ENCODE results near the gene MC1R. TPM values are rescaled to one million over a fixed set of nuclear protein-coding genes. Genes with fewer than 3 reads are reported as not detected.

Gene MC1R
- total RNA-seq, 1 experiment from 2014 or later: 12.2 TPM

DNA sequence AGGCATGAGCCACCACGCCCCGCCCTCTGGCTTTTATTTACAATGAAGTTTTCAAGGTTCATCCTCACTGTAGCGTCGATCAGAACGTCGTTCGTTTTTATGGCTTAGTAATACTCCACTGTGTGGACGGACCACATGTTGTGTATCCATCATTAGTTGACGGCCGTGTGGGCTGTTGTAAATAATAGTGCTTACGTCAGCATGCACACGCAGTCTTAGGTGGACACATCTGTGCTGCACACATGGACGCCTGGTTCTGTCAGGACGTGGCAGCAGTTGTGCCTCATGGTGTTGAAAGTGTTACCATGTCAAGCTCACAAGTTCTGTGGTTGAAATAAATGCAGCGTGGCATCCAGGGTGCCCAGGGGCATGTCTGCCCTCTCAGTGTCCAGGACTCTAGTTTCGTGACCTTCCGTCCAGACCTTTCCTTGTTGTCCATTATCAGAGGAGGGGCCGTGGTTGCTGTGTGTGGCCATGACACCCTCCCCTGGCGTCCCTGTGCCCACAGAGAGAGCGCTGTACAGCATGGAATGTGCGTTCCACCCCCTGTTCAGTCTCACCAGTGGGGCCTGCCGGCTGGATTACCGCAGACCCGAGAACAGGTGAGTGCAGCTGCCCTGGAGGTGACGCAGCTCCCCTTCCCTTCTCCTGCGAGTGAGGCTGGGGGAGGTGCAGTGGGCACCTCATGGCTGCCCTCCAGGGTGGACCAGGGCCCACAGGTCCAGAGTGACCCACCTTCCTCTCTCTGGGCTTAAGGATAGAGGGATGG, 23.0 kb upstream of the MC1R start:
- ChIA-PET POLR2A (interaction anchor here (0.7 kb wide), 1 partner anchor 27 kb away, joined by 3 read pairs; the partner anchor contains the start of gene TUBB3), CTCF (no interaction called here), RAD21 (ENCODE audit: low non-redundant PET in 1 of 2, low total read pairs in 2 of 2, uncharacterized antibody in 2 of 2, unreplicated experiment in 2 of 2) (no interaction called here)
- TF ChIP-seq FOSL1 (IDR thresholded peaks at IDR 0.05; ENCODE audit: low read depth) (no peak), POLR2AphosphoS5 (IDR thresholded peaks at IDR 0.05; ENCODE audit: low read depth, low read length) (peak; percentile 8; the same call in 1 of the 2 replicates)
- BruUV-seq (replicated peaks): no TSS peak
- intact Hi-C loops (cut with micrococcal nuclease): no loop called here
- no peak overlapping the region for H3K4me2 ChIP-seq (ENCODE audit: low read length)
- H4K20me1 ChIP-seq (ENCODE audit: insufficient read depth): no peaks in the 10 kb centered on the region
- H3K36me3 ChIP-seq (ENCODE audit: control insufficient read depth in 1 of 2, insufficient read depth in 2 of 2, low read length in 2 of 2): peaks cover 58 to 81% of the 10 kb centered on the region in 2 experiments
- no peak overlapping the region for H3K9ac ChIP-seq (ENCODE audit: low read length)
- no peak overlapping the region for H3K27ac ChIP-seq (ENCODE audit: low read depth, low read length)
- H3K4me3 ChIP-seq (replicated peaks in 1 of 2; ENCODE audit: low read depth in 1 of 2, low read length in 2 of 2): no peak overlapping the region
- H2AFZ ChIP-seq (ENCODE audit: low read depth, low read length, poor library complexity, severe bottlenecking): no peak overlapping the region
- H3K4me1 ChIP-seq (ENCODE audit: control insufficient read depth in 1 of 2, insufficient read depth in 2 of 2, low read length in 2 of 2): no peaks in the 10 kb centered on the region
- peaks cover 12% of the 10 kb centered on the region; the same call in 1 of the 2 replicates for H3K79me2 ChIP-seq (ENCODE audit: insufficient read depth, low read length)
- no peaks in the 10 kb centered on the region for H3K9me2 ChIP-seq (ENCODE audit: insufficient read depth)
- H3K27me3 ChIP-seq (ENCODE audit: insufficient read depth, low read length): no peaks in the 10 kb centered on the region
- ATAC-seq (no peak), DNase-seq (ENCODE audit: low read depth, low spot score) (no peak)
- H3K9me3 ChIP-seq (ENCODE audit: control insufficient read depth in 1 of 2, insufficient read depth in 1 of 2, low read depth in 1 of 2, low read length in 2 of 2): no peaks in the 10 kb centered on the region

DNA sequence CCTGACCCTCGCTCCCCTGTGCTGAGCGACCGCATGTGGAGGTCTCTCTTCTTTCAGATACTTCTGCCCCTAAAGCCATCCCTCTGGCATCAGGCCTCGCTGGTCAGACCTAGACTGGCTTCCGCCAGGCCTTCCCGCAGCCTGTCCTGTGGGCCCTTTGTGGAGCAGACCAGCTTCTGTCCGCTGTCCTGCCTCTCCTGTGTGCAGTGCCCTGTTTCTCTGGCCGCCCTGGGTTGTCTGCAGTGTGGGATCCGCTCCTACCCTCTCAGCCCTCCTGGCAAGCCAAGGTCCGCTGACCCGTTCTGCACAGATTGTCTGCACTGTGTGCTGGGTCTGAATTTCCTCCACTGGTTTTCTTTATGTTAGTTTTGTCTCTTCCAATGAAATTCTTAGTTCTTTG, 21.5 kb upstream of the MC1R start:
- DNase-seq (ENCODE audit: low read depth, low spot score): no peak
- Histone ChIP-seq H3K4me1 (ENCODE audit: control insufficient read depth in 1 of 2, insufficient read depth in 2 of 2, low read length in 2 of 2) (no peaks in the 10 kb centered on the region), H3K27me3 (ENCODE audit: insufficient read depth, low read length) (no peaks in the 10 kb centered on the region), H3K9me2 (ENCODE audit: insufficient read depth) (no peaks in the 10 kb centered on the region), H4K20me1 (ENCODE audit: insufficient read depth) (no peaks in the 10 kb centered on the region), H2AFZ (ENCODE audit: low read depth, low read length, poor library complexity, severe bottlenecking) (no peak overlapping the region), H3K4me3 (replicated peaks in 1 of 2; ENCODE audit: low read depth in 1 of 2, low read length in 2 of 2) (no peak overlapping the region), H3K36me3 (ENCODE audit: control insufficient read depth in 1 of 2, insufficient read depth in 2 of 2, low read length in 2 of 2) (peaks cover 45 to 70% of the 10 kb centered on the region in 2 experiments), H3K4me2 (ENCODE audit: low read length) (no peak overlapping the region), H3K9me3 (ENCODE audit: control insufficient read depth in 1 of 2, insufficient read depth in 1 of 2, low read depth in 1 of 2, low read length in 2 of 2) (no peaks in the 10 kb centered on the region), H3K27ac (ENCODE audit: low read depth, low read length) (no peak overlapping the region), H3K9ac (ENCODE audit: low read length) (no peak overlapping the region), H3K79me2 (ENCODE audit: insufficient read depth, low read length) (peaks cover 3% of the 10 kb centered on the region; the same call in 1 of the 2 replicates)
- intact Hi-C loops (cut with micrococcal nuclease): loop anchor here (1.0 kb wide), 1 partner anchor 10 kb away; no protein-coding TSS in a partner anchor
- POLR2A ChIA-PET: no interaction called here
- RAD21 ChIA-PET (ENCODE audit: low non-redundant PET in 1 of 2, low total read pairs in 2 of 2, uncharacterized antibody in 2 of 2, unreplicated experiment in 2 of 2): no interaction called here
- CTCF ChIA-PET: interaction anchor here (0.6 kb wide), 1 partner anchor 13 kb away, joined by 4 read pairs; no protein-coding TSS in a partner anchor
- BruUV-seq (replicated peaks): no TSS peak
- no peak for ATAC-seq
- TF ChIP-seq YY1 (IDR thresholded peaks at IDR 0.05; ENCODE audit: extremely low read depth, insufficient replicate concordance, low read depth, low read length): no peak
- TF ChIP-seq EZH2phosphoT487 (IDR thresholded peaks at IDR 0.05; ENCODE audit: borderline replicate concordance): no peak
- TF ChIP-seq JUND (IDR thresholded peaks at IDR 0.05): no peak
- TF ChIP-seq, protein P1, sequence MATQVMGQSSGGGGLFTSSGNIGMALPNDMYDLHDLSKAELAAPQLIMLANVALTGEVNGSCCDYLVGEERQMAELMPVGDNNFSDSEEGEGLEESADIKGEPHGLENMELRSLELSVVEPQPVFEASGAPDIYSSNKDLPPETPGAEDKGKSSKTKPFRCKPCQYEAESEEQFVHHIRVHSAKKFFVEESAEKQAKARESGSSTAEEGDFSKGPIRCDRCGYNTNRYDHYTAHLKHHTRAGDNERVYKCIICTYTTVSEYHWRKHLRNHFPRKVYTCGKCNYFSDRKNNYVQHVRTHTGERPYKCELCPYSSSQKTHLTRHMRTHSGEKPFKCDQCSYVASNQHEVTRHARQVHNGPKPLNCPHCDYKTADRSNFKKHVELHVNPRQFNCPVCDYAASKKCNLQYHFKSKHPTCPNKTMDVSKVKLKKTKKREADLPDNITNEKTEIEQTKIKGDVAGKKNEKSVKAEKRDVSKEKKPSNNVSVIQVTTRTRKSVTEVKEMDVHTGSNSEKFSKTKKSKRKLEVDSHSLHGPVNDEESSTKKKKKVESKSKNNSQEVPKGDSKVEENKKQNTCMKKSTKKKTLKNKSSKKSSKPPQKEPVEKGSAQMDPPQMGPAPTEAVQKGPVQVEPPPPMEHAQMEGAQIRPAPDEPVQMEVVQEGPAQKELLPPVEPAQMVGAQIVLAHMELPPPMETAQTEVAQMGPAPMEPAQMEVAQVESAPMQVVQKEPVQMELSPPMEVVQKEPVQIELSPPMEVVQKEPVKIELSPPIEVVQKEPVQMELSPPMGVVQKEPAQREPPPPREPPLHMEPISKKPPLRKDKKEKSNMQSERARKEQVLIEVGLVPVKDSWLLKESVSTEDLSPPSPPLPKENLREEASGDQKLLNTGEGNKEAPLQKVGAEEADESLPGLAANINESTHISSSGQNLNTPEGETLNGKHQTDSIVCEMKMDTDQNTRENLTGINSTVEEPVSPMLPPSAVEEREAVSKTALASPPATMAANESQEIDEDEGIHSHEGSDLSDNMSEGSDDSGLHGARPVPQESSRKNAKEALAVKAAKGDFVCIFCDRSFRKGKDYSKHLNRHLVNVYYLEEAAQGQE (IDR thresholded peaks at IDR 0.05; ENCODE audit: low read depth): no peak
- TF ChIP-seq, protein P2, sequence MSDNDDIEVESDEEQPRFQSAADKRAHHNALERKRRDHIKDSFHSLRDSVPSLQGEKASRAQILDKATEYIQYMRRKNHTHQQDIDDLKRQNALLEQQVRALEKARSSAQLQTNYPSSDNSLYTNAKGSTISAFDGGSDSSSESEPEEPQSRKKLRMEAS (IDR thresholded peaks at IDR 0.05): no peak
- no peak for TF ChIP-seq SIN3A (IDR thresholded peaks at IDR 0.05; ENCODE audit: low read depth)
- TF ChIP-seq SRF (IDR thresholded peaks at IDR 0.05; ENCODE audit: low read depth): no peak
- no peak for TF ChIP-seq FOSL1 (IDR thresholded peaks at IDR 0.05; ENCODE audit: low read depth)
- no peak for TF ChIP-seq POLR2A (IDR thresholded peaks at IDR 0.05; ENCODE audit: borderline replicate concordance, extremely low read depth, insufficient read depth, insufficient read length)
- no peak for TF ChIP-seq ZNF274 (IDR thresholded peaks at IDR 0.05; ENCODE audit: low read depth, low read length)
- TF ChIP-seq EGR1 (IDR thresholded peaks at IDR 0.05; ENCODE audit: low read depth): no peak
- TF ChIP-seq TCF7L2 (IDR thresholded peaks at IDR 0.05; ENCODE audit: borderline replicate concordance, extremely low read depth, insufficient read depth, insufficient read length): no peak
- TF ChIP-seq, protein P3, sequence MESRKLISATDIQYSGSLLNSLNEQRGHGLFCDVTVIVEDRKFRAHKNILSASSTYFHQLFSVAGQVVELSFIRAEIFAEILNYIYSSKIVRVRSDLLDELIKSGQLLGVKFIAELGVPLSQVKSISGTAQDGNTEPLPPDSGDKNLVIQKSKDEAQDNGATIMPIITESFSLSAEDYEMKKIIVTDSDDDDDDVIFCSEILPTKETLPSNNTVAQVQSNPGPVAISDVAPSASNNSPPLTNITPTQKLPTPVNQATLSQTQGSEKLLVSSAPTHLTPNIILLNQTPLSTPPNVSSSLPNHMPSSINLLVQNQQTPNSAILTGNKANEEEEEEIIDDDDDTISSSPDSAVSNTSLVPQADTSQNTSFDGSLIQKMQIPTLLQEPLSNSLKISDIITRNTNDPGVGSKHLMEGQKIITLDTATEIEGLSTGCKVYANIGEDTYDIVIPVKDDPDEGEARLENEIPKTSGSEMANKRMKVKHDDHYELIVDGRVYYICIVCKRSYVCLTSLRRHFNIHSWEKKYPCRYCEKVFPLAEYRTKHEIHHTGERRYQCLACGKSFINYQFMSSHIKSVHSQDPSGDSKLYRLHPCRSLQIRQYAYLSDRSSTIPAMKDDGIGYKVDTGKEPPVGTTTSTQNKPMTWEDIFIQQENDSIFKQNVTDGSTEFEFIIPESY (IDR thresholded peaks at IDR 0.05; ENCODE audit: extremely low read depth, insufficient replicate concordance, low read length): no peak
